ENCODE results near the gene WAC.

Gene WAC

DNA sequence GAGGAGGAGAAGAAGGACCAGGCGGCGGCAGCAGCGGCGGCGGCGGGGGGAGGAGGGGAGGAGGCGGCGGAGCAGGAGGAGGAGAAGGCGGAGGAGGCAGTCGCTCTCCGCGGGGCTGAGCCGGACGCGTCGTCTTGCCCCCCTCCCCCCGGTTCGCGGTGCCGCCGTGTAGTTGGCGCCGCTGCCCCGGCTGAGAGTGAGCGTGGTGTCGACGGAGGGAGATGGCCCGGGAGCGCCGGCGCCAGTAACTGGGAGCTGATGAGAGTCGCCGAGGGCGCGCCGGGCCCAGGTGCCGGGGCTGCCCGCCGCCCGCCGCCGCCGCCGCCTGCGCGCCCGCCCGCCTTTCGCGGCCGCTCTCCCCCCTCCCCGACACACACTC, 257 bp downstream of the WAC start:
- DNase-seq = no peak

DNA sequence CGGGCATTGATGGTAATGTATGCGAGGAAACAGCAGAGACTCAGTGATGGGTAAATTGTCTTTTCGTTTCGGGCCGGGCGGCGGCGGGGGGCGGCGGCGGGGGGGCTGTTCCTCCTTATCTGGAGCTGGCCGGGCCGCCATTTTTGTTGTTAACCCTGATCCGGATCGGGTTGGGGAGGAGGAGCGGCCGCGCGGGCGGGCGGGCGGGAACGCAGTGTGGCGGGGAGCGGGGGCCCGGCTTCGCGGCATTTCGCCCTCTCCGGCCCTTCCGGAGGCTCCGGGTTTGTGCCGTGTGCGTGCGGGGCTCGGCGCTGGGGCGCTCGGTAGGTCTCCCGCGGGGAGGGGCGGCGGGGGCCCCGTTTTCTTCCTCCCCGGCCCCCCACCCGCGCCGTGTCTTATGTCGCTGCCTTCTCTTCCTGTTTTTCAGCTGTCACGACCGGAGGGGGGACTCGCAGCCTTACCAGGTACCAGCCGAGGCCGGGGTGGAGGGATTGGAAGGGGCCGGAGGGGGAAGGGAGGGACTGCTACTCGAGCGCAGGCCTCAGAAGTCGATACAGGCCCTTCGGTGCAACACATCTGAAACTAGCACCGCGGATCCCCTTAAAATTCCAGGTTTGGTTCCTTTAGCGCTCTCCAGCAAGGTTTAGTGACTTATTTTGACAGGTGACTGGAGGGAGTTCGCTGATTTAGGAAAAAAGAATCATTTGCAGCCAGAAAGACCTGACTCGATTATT, 820 bp downstream of the WAC start:
- no peak for DNase-seq

DNA sequence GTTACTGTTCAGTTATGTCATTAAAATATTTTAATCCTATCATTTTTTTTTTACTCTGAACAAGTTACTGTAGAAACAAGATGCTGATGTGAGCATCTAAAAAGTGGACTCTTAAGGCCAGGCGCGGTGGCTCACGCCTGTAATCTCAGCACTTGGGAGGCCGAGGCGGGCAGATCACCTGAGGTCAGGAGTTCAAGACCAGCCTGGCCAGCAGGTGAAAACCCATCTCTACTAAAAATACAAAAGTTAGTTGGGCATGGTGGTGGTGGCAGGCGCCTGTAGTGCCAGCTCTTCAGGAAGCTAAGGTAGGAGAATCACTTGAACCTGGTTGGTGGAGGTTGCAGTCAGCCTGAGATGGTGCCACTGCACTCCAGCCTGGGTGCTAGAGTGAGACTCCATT, 2.9 kb downstream of the WAC start:
- no peak for DNase-seq

DNA sequence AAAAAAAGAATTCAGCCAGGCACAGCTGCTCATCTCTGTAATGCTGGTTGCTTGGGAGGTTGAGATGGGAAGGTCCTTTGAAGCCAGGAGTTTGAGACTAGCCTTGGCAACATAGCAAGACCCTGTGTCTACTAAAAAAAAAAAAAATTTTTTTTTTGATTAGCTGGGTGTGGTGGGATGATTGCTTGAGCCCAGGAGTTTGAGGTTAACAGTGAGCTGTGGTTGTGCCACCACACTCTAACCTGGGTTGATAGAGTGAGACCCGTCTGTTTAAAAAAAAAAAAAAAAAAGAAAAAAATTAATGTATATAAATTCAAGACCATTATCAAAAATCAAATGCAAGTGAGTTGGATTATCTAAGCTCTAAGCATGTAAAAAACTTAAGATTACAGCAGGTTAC, 5.7 kb downstream of the WAC start:
- DNase-seq = no peak

DNA sequence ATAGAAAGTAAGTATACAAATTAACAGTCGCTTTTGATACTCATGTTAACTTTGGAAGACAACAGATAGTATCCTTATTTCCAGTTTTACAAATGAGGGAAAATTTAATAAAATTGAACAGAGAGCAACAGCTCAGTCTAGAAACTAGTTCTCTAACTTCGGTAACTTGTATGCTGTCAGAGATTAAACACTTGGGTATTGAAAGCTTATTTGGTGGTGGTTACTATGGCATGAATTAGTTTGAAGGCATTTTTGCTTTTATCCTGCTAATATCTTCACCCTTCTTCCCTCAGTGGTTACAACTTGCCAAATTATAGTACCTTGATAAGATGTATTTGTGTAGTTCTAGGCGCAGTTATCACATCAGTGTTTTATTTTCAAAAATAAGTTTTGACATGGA, 7.2 kb downstream of the WAC start:
- no peak for DNase-seq

DNA sequence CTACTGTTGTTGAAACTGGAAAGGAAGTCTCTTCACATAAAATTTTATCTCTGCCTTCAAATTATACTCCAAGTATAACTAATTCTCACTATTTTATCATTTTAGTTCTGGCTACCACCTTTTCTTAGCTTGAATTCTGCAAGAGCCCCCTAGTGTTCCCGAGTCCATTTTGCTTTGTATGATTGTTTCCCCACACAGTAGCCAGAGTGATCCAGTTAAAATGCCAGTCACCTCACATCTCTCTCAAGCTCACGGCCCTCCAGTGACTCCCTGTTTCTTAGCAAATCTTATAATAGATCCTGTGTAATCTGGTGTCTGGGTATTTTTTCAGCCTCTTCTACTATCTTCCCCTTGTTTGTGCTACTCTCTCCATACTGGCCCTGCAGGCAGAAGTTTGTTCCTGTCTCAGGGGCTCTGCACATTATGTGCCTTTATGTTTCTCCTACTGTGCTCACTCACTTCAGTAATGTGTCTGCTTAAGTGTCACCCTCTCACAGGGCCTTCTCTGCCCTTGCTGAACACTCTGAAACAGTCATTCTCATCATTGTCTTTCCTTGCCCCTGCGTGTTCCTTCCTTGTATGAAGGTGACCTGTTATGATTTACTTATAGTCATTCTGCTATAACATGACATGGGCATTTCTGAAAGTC, 8.9 kb downstream of the WAC start:
- no peak for DNase-seq

DNA sequence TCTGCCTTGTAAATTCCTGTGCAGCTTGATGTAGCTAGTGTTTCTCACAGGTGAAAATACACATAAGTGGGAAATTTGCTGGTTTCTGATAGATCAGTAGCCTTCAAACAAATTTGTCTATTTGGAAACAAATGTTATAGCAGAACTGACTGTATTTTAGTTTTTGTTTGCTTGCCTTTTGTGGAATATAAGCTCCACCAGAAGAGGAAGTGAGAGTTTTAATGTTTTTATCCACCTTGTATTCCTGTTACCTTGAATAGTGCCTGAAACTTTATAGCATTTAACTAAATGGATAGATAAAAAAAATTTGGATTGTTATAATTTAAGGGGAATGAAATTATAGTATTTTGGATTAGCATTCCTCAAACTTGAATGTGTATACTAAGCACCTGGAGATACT, 9.8 kb downstream of the WAC start:
- DNase-seq = no peak

DNA sequence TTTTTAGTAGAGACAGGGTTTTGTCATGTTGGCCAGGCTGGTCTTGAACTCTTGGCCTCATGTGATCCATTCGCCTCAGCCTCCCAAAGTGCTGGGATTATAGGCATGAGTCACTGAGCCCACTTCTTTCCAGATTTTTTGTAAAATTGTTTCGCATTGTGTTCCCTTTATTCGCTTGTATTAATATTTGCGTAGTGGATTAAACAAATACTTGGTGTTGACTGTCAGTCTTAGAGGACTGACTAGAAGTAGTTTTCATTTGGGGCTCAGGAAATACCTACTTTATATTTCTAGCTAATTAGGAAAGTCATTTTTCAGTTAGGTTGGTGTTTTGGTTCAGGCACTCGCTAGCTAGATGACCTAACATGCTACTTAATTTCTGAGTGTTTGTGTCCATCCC, 11.1 kb downstream of the WAC start:
- no peak for DNase-seq

DNA sequence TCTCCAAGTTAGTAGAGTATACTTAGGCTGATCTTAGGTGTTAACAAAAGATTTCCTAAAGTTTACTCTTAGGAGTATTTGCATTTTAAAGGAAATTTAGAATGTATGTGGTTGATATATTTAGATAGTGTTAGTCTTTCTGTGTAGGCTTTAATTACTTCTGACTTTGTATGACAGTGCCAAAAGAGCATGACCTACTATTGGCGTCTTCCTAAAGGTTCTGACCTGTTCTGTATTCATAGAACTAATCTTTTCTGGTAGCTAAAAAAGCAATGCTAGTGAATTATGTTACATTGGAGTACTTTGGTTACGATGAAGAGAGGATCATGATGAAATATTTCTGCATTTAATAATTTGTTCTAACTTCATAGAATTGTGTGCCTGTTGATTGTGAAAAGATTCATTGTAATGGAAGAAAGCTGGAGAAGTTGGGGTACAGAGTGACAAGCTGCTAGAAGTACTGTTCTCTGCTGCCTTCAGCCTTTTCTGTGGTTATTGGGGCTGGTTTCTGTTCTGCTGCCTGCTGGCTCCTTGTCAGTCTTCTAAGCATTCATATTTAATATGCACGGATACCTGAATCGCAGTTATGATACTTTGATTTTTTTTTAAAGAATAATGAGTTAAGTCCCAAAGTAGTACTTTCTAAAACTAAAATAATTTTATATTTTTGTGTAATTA, 13.2 kb downstream of the WAC start:
- DNase-seq = no peak

DNA sequence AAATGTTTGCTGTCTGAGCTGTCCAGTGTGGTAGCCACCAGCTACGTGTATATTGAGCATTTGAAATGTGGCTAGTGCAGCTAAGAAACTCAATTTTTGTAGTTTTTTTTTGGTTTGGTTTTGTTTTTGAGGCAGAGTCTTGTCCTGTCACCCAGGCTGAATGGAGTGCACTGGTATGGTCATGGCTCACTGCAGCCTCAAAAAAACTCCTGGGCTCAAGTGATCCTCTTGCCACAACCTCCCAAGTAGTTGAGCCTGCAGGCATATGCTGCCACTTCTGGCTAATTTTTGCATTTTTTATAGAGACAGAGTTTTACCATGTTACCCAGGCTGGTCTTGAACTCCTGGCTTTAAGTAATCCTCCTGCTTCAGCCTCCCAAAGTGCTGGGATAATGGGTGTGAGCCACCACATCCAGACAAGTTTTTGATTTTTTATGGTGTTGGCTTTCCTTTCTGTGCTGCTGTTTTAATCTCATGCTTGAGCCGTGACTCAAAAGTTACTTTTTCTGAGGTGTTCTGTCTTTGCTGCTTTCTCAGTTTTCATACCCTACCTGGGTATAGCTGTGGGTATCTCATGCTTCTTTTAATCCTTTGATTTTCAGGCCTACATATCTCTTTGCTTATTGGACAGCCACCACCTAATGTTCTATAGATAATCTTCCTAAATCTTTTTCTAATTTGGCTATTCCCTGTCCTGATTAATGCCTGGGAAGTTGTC, 16.0 kb downstream of the WAC start:
- DNase-seq = no peak

DNA sequence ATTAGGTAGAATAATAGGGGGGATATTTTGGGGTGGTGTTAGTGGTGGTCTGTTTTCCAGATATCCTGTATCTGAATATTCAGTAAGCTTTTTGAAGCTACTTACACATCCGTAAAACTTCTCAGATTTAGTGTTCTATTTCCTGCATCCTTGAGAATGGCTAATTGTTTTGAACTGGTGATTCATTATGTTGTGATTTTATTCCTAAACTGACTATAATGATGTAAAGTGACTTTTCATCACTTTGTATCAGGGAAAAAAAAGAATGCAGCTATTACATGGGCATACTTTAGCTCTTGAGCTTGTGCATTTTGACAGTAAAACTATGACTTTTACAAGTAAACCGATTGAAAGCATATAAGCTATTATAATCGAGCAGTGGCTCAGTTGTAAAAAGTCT, 18.2 kb downstream of the WAC start:
- no peak for DNase-seq

DNA sequence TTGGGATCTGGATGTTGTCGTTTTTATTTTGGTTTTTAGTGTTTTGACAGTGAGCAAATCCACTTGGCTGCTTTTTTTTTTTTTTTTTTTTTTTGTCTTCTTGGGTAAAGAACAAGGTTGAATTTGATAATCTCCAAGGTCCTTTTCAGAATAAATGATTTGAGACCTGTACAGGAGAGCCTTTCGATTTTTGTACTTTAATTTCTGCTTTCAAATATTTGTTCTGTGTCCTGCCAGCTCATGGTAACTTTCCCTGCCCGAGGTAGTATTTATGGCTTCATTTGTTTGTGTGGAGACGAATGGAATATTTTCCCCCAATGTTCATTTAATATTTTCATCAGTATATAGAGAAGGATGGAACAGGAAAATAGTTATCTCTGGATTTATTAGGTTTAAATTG, 19.9 kb downstream of the WAC start:
- DNase-seq = no peak

DNA sequence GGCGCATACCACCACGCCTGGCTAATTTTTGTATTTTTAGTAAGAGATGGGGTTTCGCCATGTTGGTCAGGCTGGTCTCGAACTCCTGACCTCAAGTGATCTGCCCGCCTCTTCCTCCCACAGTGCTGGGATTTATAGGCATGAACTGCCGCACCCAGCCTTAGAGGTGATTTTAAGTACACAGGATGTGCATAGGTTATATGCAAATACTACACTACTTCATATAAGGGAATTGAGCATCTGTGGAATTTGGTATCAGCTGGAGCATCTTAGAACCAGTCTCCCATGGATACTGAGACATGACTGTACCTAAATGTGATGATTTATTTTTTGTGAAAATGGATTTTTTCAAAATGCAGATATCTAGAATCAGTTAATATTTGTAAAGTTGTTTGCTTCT, 21.1 kb downstream of the WAC start:
- no peak for DNase-seq

DNA sequence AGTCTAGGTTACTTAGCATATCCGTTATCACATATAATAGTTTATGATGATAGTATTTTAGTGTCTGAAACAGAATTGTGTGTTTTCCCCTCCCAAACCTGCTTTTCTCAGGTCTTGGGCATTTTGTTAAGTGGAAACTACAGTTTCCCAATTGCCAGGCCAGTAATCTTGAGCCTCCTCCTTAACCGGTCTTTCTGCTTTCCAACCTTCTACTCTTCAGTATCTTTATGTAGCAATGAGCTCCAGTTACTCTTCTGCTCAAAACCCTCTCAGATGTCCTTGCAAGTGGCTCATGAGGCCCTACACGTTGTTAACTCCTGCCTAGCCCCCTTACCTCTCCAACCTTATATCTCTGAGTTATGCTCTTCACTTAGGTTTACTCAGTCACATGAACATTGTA, 22.0 kb downstream of the WAC start:
- no peak for DNase-seq

DNA sequence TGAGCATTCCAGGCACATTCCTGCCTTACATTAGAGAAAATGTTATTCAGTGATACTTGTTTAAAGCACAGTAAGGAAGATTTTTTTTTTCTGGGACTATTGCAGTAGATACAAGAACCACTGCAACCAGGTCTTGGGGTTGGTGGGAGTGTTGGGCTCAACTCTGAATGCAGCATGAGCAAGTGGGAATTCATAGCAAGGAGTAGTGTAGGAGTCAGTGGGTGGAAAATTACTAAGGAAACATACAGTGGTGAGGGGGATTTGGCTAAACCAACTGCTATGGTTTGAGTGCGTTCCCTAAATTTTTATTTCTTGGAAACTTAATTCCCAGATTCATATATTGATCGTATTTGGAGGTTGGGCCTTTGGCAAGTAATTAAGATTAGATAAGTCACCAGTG, 22.4 kb downstream of the WAC start:
- no peak for DNase-seq

DNA sequence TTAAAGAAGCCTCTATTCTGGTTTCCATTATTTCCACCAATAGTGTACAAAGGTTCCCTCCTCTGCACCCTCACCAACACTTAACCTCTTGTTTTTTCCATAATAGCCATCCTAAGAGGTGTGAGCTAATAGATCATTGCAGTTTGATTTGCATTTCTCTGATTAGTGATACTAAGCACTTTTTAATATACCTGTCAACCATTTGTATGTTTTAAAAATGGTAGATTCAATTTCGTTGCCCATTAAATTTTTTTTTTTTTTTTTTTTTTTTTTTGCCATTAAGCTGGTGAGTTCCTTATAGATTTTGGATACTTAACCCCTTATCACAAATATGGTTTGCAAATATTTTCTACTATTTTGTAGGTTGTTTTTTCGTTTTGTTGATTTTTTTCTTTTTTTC, 23.2 kb downstream of the WAC start:
- no peak for DNase-seq

DNA sequence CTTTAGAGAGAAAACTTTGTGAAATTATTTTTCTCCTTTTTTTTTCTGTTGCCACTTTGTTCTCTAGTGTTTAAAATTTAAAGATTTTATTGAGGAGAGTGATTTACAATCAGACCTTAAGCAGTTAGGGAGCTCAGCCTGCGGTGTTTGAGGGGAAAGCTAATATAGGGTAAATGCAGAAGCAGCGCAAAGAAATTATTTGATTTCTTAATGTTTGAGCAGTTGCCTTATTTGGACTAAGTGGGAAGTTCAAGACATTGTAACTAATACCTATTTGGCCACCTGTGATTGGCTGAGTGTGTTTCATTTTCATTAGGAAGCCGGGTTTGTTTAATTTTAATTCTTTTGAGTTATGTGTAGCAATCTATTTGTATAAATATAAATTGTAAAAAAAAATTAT, 25.3 kb downstream of the WAC start:
- DNase-seq = no peak

DNA sequence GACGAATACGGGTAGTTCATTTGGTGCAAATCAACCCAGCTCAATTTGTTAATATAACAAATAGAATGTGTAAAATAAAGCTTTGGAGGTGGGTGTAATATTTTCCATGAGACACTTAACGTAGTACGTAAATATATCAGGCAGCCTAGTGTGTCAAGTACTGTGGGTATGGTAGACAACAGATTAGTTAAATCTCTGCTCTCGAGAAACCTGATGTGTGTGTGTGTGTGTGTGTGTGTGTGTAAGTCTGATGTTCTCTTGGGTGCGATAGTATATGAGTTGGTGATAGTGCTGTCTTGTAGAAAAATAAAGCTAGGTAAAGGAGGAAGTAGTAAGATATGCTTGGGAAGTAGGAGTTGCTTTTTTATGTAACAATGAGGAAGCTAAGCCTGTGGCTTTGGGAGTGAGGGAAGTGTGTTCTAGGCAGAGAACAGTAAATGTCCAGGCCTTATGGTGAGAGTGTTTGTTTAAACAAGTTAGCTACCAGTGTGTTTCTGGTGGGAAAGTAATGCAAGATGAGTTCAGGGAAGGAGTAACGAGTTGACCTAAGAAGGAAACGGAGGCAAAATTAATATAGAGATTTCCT, 26.1 kb downstream of the WAC start:
- DNase-seq = no peak

DNA sequence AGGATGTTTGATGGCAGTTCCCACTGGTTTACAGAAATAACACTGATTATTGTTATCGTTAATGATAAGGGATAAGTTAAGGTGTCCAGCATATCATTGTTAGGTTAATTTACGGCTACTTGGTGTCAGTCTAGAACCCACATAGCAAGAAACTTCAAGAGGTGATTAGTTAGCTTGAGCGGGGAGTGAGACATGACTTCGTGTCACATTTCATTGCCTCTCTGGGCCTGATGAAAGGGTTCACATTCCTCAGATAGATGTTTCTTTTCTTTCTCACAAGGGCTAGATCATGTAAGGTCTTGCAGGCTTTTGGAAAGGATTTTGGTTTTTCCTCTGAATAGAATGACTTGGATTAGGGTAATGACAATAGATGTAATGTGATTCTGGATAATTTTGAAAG, 26.7 kb downstream of the WAC start:
- no peak for DNase-seq

DNA sequence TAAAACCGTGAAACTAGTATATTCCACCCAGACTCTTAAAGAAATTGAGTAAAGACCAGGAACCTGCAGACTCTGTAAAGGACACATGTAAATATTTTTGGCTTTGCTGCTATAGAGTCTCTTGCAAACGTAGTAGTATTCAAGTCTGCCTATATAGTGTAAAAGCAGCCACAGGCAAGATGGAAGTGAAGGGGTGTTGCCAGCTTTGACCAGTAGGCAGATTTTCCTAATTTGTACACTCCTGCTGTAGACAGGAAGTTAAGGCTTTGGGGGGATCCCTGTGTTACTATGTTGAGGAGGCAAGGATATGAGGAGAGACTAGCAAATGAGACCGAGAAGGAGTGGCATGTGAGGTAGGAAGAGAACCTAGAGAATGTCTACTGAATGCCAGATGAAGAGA, 27.7 kb downstream of the WAC start:
- DNase-seq = no peak

DNA sequence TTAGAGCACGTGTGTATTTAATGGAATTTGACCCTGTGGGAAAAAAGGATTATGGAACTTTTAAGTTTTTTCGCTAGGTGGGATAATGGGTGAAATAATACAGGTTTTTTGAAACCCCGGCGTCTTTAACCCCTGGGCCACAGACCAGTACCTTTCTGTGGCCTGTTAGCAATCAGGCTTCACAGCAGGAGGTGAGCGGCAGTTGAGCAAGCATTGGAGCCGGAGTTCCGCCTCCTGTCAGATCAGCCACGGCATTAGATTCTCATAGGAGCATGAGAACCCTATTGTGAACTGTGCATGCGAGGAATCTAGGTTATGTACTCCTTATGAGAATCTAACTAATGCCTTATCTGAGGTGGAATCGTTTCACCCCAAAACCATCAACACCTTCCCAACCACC, 28.6 kb downstream of the WAC start:
- no peak for DNase-seq

DNA sequence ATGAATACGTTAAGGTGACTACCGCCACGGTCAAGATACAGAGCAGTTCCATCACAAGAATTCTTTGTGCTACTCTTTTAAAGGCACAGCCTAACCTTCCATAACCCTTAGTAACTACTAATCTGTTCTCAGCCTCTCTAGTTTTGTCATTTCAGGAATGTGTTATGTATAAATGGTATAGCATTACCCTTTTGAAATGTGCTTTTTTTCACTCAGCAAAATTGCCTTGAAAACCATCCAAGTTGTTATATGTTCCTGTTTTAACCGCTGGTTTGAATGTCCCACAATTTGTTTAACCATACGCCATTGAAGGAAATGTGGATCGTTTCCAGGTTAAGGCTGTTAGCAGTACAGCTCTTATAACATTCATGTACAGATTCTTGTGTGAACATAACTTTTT, 32.0 kb downstream of the WAC start:
- no peak for DNase-seq

DNA sequence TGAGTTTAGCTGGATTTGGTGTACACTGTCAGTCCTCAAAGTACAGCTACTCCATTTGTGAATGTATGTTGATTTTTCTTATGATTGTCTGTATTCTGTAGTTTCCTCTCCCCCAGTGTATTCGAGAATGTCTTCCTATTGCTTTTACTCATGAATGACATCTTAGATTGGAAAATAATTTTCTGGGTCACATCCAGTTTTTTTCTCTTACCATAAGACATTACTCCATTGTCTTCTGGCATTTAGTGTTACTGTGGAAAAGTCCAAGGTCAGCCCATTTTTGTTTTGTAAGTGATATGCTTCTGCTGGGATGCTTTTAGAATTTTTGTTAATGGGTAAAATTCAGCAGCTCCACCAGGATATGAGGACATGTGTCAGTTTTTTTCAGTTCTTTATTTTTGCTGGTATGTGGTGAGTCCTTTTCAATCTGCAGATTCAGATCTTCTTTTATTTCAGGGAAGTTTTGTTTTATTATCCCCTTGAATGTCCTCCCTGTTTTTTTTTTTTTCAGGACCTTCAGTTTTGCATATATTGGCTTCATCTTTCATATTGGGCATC, 33.6 kb downstream of the WAC start:
- no peak for DNase-seq
